ENCODE results near the gene ZEB1. TPM values are rescaled to one million over a fixed set of nuclear protein-coding genes. Genes with fewer than 3 reads are reported as not detected.

Gene ZEB1
- total and polyA plus RNA-seq, 10 of the 15 experiments (the other 5 are each of a cell fraction or from before 2014, with no cell fraction given), result 10.4 to 35.6 (median 24.5) TPM

DNA sequence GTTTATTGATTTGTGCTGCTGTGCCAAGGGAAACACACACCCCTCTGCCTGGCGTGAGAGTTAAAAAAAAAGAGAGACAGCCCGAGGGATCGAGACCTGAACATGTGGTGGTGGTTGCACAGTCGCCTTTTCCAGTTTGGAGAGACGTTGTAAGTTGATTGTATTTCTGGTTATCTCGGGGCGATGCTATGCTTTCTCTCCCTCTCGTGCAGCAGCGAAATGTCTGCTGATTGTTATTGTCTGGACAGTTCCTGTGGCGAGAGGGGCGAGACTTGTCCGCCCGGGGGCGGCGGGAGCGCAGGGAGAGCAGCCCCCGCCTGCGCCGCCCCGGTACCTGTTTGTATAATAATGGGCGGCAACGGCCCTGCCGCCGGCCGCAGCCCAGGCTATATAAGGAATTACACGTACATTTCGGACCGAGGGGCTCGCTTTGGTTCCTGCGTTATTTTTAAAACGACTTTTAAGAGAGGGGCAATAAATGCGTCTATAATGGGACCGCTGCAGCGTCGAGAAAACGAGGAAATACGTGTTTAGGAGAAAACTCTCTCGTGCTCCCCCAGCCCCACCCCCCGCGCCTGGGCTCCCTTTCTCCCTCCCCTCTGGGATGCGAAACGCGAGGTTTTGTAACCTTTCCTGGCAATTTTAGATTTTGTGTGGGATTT is 1.7 kb downstream of the ZEB1 start (continued):
- TF ChIP-seq, protein P1, sequence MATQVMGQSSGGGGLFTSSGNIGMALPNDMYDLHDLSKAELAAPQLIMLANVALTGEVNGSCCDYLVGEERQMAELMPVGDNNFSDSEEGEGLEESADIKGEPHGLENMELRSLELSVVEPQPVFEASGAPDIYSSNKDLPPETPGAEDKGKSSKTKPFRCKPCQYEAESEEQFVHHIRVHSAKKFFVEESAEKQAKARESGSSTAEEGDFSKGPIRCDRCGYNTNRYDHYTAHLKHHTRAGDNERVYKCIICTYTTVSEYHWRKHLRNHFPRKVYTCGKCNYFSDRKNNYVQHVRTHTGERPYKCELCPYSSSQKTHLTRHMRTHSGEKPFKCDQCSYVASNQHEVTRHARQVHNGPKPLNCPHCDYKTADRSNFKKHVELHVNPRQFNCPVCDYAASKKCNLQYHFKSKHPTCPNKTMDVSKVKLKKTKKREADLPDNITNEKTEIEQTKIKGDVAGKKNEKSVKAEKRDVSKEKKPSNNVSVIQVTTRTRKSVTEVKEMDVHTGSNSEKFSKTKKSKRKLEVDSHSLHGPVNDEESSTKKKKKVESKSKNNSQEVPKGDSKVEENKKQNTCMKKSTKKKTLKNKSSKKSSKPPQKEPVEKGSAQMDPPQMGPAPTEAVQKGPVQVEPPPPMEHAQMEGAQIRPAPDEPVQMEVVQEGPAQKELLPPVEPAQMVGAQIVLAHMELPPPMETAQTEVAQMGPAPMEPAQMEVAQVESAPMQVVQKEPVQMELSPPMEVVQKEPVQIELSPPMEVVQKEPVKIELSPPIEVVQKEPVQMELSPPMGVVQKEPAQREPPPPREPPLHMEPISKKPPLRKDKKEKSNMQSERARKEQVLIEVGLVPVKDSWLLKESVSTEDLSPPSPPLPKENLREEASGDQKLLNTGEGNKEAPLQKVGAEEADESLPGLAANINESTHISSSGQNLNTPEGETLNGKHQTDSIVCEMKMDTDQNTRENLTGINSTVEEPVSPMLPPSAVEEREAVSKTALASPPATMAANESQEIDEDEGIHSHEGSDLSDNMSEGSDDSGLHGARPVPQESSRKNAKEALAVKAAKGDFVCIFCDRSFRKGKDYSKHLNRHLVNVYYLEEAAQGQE (IDR thresholded peaks at IDR 0.05; ENCODE audit: low read depth, low read length), result no peak; the same call in 1 of the 2 replicates
- TF ChIP-seq NFYA (IDR thresholded peaks at IDR 0.05; ENCODE audit: borderline replicate concordance, low read depth, low read length) (no peak), CHD4 (IDR thresholded peaks at IDR 0.05) (no peak), MXI1 (IDR thresholded peaks at IDR 0.05; ENCODE audit: low read depth, low read length) (peak; percentile 60), SMARCA5 (IDR thresholded peaks at IDR 0.05) (no peak), NRF1 (conservative IDR thresholded peaks at IDR 0.05; ENCODE audit: low read depth, low read length) (0 out of 2 replicates have a peak, but pooled peaks have one; percentile 16), RBBP5 (conservative IDR thresholded peaks at IDR 0.05) (no peak), EGR1 (IDR thresholded peaks at IDR 0.05; ENCODE audit: borderline replicate concordance in 1 of 2, low read depth in 2 of 2, low read length in 2 of 2) (peak in 1 of 2 experiments; percentile 83; a peak in 2 of 3 replicates), SIN3A (IDR thresholded peaks at IDR 0.05; ENCODE audit: low read depth, low read length) (0 out of 2 replicates have a peak, but pooled peaks have one; percentile 39), YY1 (IDR thresholded peaks at IDR 0.05; ENCODE audit: low read depth, low read length) (peak; percentile 70), JUNB (IDR thresholded peaks at IDR 0.05) (no peak)
